GM23338 (cell line): Measurements from ENCODE around the gene CACNA2D1.

Experiments
- CREB1 ChIP-seq: fragments of 250-450 bp; sonication (Bioruptor Pico); IDR thresholded peaks from 2 replicates; pipeline ENCODE4 v1.5.0; 2020; ENCODE audit warnings: low read depth, mild to moderate bottlenecking, moderate library complexity
- EZH2 ChIP-seq: fragments of 200-600 bp; sonication (generic); IDR thresholded peaks from one replicate; pipeline ENCODE4 v1.8.0; 2017; ENCODE audit warnings: antibody characterized with exemption, mild to moderate bottlenecking, low read depth; ENCODE audit not compliant: unreplicated experiment
- EZH2phosphoT487 ChIP-seq: fragments of 200-600 bp; sonication (generic); IDR thresholded peaks from one replicate; pipeline ENCODE4 v1.8.1; 2018; ENCODE audit warnings: antibody characterized with exemption; ENCODE audit not compliant: unreplicated experiment
- JUNB ChIP-seq: IDR thresholded peaks from one replicate; pipeline ENCODE4 v1.6.1; 2016; ENCODE audit warnings: antibody characterized with exemption; ENCODE audit not compliant: unreplicated experiment
- NANOG ChIP-seq: IDR thresholded peaks from 2 replicates; pipeline ENCODE4 v1.6.1; 2016; ENCODE audit warnings: antibody characterized with exemption, borderline replicate concordance
- POLR2AphosphoS5 ChIP-seq: IDR thresholded peaks from 2 replicates; pipeline ENCODE4 v1.6.1; 2016; ENCODE audit warnings: antibody characterized with exemption, low read depth
- REST ChIP-seq: IDR thresholded peaks from one replicate; pipeline ENCODE4 v1.6.1; 2018; ENCODE audit warnings: antibody characterized with exemption; ENCODE audit not compliant: unreplicated experiment
- STAT1 ChIP-seq: IDR thresholded peaks from one replicate; pipeline ENCODE4 v1.6.1; 2016; ENCODE audit warnings: antibody characterized with exemption; ENCODE audit not compliant: unreplicated experiment
- ZNF114 ChIP-seq: fragments of 250-450 bp; sonication (Bioruptor Pico); IDR thresholded peaks from 2 replicates; pipeline ENCODE4 v1.5.0; 2020; ENCODE audit warnings: mild to moderate bottlenecking, moderate library complexity
- ZNF331 ChIP-seq: fragments of 250-450 bp; sonication (Bioruptor Pico); IDR thresholded peaks from 2 replicates; pipeline ENCODE4 v1.5.0; 2020; ENCODE audit warnings: low read depth, mild to moderate bottlenecking, moderate library complexity
- TF ChIP-seq, protein P1 (sequence below), 2 experiments: fragments of 200-600 bp in 1 of 2; sonication (generic) in 1 of 2; conservative IDR thresholded peaks; 2 replicates each; pipeline versions ENCODE4 v1.5.1 to v1.6.1; 2016 to 2017; ENCODE audit warnings: antibody characterized with exemption in 2 of 2, low read depth in 2 of 2, mild to moderate bottlenecking in 2 of 2, moderate library complexity in 1 of 2
- TF ChIP-seq, protein P2 (sequence below): IDR thresholded peaks from 2 replicates; pipeline ENCODE4 v1.6.1; 2016; ENCODE audit warnings: antibody characterized with exemption
- TF ChIP-seq, protein P3 (sequence below): fragments of 250-450 bp; sonication (Bioruptor Pico); IDR thresholded peaks from 2 replicates; pipeline ENCODE4 v1.5.0; 2020; ENCODE audit warnings: mild to moderate bottlenecking, moderate library complexity

DNA sequence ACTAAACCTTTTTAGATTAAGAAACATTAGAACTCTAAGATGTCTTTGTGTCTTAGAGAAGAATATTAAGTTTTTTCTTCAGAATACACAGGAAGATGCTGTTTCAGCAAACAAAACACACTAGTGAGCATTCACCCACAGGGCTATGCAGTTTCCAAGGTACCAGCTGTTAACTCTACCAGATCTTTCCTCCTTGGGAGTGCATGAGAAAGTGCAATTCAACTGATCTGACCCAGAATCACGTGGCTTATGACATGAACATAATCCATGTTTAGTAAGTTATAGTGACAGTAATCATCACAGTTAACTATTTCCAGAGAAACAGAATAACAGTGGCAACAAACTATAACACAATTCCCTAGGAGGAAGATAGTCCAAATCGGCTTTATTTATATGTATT is 270.7 kb downstream of the CACNA2D1 start:
- TF ChIP-seq POLR2AphosphoS5 (no peak), CREB1 (no peak), EZH2phosphoT487 (no peak), REST (no peak), EZH2 (no peak), ZNF331 (CRISPR knock-in tag) (no peak), NANOG (no peak), JUNB (no peak), ZNF114 (CRISPR knock-in tag) (no peak), STAT1 (no peak)
- TF ChIP-seq, protein P1, sequence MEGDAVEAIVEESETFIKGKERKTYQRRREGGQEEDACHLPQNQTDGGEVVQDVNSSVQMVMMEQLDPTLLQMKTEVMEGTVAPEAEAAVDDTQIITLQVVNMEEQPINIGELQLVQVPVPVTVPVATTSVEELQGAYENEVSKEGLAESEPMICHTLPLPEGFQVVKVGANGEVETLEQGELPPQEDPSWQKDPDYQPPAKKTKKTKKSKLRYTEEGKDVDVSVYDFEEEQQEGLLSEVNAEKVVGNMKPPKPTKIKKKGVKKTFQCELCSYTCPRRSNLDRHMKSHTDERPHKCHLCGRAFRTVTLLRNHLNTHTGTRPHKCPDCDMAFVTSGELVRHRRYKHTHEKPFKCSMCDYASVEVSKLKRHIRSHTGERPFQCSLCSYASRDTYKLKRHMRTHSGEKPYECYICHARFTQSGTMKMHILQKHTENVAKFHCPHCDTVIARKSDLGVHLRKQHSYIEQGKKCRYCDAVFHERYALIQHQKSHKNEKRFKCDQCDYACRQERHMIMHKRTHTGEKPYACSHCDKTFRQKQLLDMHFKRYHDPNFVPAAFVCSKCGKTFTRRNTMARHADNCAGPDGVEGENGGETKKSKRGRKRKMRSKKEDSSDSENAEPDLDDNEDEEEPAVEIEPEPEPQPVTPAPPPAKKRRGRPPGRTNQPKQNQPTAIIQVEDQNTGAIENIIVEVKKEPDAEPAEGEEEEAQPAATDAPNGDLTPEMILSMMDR (conservative IDR thresholded peaks at IDR 0.05; ENCODE audit: low read depth in 2 of 2): no peak
- TF ChIP-seq, protein P2, sequence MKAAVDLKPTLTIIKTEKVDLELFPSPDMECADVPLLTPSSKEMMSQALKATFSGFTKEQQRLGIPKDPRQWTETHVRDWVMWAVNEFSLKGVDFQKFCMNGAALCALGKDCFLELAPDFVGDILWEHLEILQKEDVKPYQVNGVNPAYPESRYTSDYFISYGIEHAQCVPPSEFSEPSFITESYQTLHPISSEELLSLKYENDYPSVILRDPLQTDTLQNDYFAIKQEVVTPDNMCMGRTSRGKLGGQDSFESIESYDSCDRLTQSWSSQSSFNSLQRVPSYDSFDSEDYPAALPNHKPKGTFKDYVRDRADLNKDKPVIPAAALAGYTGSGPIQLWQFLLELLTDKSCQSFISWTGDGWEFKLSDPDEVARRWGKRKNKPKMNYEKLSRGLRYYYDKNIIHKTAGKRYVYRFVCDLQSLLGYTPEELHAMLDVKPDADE: no peak
- TF ChIP-seq, protein P3, sequence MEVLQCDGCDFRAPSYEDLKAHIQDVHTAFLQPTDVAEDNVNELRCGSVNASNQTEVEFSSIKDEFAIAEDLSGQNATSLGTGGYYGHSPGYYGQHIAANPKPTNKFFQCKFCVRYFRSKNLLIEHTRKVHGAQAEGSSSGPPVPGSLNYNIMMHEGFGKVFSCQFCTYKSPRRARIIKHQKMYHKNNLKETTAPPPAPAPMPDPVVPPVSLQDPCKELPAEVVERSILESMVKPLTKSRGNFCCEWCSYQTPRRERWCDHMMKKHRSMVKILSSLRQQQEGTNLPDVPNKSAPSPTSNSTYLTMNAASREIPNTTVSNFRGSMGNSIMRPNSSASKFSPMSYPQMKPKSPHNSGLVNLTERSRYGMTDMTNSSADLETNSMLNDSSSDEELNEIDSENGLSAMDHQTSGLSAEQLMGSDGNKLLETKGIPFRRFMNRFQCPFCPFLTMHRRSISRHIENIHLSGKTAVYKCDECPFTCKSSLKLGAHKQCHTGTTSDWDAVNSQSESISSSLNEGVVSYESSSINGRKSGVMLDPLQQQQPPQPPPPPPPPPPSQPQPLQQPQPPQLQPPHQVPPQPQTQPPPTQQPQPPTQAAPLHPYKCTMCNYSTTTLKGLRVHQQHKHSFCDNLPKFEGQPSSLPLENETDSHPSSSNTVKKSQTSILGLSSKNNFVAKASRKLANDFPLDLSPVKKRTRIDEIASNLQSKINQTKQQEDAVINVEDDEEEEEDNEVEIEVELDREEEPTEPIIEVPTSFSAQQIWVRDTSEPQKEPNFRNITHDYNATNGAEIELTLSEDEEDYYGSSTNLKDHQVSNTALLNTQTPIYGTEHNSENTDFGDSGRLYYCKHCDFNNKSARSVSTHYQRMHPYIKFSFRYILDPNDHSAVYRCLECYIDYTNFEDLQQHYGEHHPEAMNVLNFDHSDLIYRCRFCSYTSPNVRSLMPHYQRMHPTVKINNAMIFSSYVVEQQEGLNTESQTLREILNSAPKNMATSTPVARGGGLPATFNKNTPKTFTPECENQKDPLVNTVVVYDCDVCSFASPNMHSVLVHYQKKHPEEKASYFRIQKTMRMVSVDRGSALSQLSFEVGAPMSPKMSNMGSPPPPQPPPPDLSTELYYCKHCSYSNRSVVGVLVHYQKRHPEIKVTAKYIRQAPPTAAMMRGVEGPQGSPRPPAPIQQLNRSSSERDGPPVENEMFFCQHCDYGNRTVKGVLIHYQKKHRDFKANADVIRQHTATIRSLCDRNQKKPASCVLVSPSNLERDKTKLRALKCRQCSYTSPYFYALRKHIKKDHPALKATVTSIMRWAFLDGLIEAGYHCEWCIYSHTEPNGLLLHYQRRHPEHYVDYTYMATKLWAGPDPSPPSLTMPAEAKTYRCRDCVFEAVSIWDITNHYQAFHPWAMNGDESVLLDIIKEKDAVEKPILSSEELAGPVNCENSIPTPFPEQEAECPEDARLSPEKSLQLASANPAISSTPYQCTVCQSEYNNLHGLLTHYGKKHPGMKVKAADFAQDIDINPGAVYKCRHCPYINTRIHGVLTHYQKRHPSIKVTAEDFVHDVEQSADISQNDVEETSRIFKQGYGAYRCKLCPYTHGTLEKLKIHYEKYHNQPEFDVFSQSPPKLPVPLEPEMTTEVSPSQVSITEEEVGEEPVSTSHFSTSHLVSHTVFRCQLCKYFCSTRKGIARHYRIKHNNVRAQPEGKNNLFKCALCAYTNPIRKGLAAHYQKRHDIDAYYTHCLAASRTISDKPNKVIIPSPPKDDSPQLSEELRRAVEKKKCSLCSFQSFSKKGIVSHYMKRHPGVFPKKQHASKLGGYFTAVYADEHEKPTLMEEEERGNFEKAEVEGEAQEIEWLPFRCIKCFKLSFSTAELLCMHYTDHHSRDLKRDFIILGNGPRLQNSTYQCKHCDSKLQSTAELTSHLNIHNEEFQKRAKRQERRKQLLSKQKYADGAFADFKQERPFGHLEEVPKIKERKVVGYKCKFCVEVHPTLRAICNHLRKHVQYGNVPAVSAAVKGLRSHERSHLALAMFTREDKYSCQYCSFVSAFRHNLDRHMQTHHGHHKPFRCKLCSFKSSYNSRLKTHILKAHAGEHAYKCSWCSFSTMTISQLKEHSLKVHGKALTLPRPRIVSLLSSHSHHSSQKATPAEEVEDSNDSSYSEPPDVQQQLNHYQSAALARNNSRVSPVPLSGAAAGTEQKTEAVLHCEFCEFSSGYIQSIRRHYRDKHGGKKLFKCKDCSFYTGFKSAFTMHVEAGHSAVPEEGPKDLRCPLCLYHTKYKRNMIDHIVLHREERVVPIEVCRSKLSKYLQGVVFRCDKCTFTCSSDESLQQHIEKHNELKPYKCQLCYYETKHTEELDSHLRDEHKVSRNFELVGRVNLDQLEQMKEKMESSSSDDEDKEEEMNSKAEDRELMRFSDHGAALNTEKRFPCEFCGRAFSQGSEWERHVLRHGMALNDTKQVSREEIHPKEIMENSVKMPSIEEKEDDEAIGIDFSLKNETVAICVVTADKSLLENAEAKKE (CRISPR knock-in tag): no peak
